GM18858 (cell line): ENCODE measurements around the gene ZFYVE28.

ENCODE experiments used
- ATAC-seq: cut with Tn5 transposase; IDR thresholded peaks from one replicate; pipeline ENCODE4 v1.9.1; 2021; ENCODE audit not compliant: unreplicated experiment

ZFYVE28 gene

DNA sequence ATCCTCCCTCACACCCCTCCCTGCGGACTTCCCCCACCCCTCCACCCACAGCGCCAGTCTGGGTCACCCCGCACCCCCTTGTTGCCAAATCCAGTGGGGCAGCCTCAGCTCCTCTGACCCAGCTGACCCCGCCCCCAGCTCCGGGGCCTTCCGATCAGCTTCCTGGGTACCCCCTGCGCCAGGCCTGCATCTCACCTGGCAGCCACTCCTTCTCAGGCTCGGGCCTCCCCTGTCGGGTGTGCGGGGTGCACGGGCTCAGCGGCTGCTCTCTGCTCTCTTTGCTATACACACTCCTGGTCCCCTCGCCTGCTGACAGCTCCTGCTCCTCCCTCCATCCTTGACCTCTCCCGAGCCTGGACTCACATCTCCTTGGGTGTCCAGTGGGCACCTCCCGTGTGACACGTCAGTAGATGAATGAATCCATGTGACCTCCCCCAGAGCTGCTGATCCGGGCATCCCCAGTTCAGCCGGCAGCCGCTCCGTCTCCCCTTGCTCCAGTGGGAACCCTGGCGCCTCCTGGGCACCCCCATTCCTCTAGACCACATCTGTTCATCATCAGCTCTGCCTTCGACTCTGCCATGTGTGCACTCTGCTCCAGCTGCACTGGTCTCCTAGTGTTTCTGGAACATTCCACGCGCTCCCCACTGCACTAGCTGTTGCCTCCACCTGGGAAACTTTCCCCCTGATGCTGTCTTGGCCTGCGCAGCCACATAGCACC is 10.2 kb upstream of the ZFYVE28 start:
- ATAC-seq, result no peak

GRCh38 chr4:2427383-2428334 is 9.2 kb upstream of the ZFYVE28 start:
- no peak for ATAC-seq

- no peak for ATAC-seq
Observed at GRCh38 chr4:2426711-2427275, 8.3 kb upstream of the ZFYVE28 start.

GRCh38 chr4:2426069-2426397 is 7.6 kb upstream of the ZFYVE28 start:
- ATAC-seq, result no peak

- no peak for ATAC-seq
Observed at GRCh38 chr4:2425386-2426068, 7.1 kb upstream of the ZFYVE28 start.

- ATAC-seq, result no peak
Observed at GRCh38 chr4:2424581-2424980, 6.1 kb upstream of the ZFYVE28 start.

DNA sequence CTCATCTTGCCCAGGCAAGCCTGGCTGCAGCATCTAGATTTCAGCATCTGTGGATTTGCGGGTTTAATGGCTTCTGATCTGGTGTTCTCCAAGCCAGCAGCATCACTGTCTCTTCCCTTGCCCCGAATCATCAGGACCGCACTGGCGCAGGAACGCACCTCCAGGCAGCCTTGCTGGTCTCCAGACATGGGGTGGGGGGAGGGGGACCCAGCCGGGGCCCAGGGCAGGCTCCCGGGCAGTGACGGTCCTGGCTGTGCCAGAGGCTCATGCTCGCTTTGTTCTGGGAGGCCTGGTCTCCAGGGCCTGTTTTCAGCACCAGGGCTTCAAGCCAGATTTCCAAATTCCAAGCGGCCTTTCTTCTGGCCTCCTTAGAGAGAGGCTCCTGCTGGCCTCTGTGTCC is 5.2 kb upstream of the ZFYVE28 start:
- ATAC-seq, result no peak

- no peak for ATAC-seq
Observed at GRCh38 chr4:2423066-2423465, 4.6 kb upstream of the ZFYVE28 start.

GRCh38 chr4:2421928-2422327 is 3.5 kb upstream of the ZFYVE28 start:
- ATAC-seq, result no peak

- no peak for ATAC-seq
Observed at GRCh38 chr4:2419814-2420213, 1.4 kb upstream of the ZFYVE28 start.

GRCh38 chr4:2418650-2419571 is 466 bp upstream of the ZFYVE28 start, which contains the start of gene CFAP99:
TSS of gene CFAP99 (plus strand) at chr4:2418955.
- ATAC-seq, result peak; percentile 92

GRCh38 chr4:2417226-2417764 is 1.1 kb downstream of the ZFYVE28 start:
- ATAC-seq, result no peak

GRCh38 chr4:2416564-2417225 is 1.8 kb downstream of the ZFYVE28 start:
- ATAC-seq, result no peak

DNA sequence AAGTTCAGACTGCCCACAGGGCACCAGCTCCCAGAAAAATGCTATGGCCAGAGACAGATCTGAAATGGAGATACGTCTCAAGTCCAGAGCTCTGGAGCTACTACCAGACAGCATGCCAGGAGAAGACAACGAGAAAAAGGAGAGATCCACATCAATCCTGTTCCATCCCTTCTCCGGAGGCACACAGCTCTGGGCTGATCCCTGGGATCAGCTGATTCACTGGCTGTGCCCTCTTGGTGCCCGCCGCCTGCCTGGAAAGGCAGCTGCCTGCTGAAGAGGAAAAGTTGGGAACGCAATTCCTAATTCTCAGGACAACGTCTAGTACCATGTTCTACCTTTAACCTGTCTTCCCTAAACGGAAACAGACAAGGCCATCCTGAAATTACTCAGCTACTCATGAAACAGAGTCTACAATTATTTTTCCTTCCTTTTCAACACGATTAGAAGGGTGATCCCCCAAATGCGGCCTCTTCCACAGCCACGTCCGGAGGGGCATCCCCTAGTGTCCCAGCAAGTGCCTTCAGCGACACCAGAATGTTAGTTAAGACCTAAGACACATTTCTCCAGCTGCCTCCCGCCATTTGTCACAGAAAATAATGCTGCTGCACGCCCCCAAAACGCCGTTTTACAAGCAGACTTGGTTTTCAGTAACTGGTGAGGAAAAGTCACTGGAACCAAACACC is 2.4 kb downstream of the ZFYVE28 start:
- ATAC-seq, result no peak

GRCh38 chr4:2415213-2415612 is 3.2 kb downstream of the ZFYVE28 start:
- no peak for ATAC-seq

- ATAC-seq, result no peak
Observed at GRCh38 chr4:2413821-2414610, 4.4 kb downstream of the ZFYVE28 start.

DNA sequence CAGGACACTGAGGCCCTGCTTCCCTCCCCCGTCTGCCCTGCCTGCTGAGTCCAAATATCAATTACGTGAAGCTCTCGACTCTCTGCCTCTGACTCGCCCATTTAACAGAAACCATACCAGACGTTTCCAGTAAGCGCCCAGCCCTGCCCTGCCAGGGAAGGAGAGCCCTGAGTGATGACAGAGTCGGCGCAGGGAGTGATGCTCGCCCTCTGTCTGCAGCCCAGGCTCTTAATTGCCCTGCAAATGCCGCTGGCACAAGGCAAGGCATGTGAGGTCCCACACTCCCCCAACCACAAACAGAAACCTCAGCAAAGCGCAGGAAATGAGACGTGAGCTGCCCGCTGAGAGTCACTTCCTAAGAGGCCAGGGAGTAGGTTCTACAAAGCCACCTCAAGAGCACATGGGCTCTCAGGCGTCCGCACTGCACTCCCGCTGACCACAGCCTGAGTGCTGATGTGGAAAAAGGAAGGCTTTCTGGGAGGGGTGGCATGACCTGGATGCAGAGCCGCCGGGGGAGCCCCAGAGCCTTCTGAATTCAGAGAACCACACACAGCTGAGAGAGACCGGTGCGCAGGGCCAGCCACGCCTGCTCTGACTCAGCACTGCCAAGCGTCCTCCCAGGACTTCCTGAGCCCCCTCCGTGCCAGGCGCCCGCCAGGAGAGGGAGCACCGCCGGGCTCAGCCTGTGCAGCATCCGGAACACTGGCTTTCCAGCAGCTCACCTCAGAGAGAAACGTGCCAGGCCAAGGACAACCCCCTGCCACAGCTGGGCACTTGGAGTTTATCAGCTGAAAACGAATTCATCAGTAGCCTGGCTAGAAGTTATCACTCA is 5.3 kb downstream of the ZFYVE28 start:
- peak; percentile 43 for ATAC-seq
